Hindlimb muscle (tissue), 1 donor: ENCODE data around the gene DNASE1L3. TPM values are rescaled to one million over a fixed set of nuclear protein-coding genes. Genes with fewer than 3 reads are reported as not detected.

Experiments used
- DNase-seq: peaks from one replicate; pipeline ENCODE4 v3.0.0-alpha.2; 2013
- polyA plus RNA-seq: library from polyadenylated mRNA; unstranded; fragments of 120-200 nt; gene quantifications from one replicate; pipeline ENCODE4 v1.2.1, GENCODE V29; 2013; ENCODE audit not compliant: insufficient read length

Gene DNASE1L3
- polyA plus RNA-seq, 1 donor: 0.61 TPM

DNA sequence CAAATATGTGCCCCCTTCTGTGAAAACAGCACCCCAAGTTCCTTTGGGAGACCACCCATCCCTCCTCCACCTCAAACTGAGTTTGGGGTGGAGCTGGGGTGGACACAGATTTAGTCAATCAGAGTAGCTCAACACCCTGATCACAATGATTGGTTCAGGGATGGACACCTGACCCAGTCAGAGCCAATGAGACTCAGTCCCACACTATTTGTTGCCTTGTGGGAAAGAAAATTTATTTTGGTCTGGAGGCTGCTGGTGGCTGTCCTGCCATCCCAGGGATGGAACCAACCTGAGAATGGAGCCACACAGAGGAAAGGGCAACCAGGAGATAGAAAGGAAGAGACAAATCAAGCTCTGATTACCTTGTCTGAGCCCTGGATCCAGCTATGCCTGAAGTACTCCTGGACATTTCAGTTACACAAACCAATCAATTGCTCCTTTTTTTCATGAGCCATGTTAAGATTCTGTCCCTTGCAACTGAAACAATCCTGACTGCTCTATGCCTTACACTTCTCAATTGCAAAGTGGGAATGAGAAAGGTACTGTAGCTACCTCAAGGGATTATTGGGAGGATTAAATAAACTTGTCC, 10.6 kb downstream of the DNASE1L3 start:
- no peak for DNase-seq

DNA sequence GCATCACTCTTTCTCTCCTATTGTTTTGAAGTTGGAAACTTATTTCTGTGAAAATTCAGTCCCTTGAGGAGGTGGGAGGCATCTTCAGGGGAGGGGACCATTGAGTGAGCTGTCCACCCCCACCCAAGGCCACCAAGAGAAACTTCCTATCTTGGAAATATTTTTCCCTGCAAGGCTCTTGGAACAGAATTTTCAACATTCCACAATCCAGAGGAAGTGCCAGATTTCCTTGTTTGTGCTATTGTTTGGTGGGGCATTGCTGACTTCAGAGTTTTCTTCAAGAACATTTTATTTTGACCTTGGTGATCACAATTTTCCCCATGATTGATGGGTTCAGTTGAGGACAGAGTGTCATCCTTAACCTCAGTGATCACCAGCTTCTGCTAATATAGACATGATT, 12.0 kb downstream of the DNASE1L3 start:
- DNase-seq: no peak

DNA sequence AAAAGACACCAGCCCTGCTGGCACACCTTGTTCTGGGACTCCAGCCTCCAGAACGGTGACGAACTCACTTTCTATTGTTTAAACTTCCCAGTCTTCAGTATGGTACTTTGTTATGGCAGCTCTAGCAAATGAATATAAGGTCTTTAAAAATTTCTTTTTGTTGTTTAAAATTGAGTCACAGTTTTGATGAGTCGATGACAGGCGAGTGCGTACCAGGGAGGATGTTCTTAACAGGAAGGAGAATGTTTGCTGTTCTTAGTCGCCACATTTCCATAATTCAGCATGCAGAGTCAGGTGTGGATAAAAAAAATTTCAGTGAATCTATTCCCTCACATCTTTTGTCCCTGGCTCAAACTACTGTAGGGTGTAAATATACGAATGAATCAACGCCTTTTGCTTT, 12.4 kb downstream of the DNASE1L3 start:
- DNase-seq: no peak

DNA sequence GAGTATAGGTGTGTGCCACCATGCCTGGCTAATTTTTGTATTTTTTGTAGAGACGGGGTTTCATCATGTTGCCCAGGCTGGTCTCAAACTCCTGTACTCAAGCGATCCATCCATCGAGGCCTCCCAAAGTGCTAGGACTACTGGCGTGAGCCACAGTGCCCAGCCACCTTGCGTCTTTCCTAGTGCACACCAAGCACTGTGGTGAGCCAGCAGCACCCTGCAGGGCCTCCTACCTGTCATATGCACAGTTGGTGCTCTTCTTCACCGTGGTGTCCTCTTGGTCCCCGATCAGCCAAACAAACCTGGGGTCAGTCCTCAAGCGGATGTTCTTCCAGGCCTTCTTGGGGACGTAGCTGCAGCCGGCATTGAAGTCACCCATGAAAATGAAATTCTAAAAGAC, 13.2 kb downstream of the DNASE1L3 start:
- DNase-seq: no peak

DNA sequence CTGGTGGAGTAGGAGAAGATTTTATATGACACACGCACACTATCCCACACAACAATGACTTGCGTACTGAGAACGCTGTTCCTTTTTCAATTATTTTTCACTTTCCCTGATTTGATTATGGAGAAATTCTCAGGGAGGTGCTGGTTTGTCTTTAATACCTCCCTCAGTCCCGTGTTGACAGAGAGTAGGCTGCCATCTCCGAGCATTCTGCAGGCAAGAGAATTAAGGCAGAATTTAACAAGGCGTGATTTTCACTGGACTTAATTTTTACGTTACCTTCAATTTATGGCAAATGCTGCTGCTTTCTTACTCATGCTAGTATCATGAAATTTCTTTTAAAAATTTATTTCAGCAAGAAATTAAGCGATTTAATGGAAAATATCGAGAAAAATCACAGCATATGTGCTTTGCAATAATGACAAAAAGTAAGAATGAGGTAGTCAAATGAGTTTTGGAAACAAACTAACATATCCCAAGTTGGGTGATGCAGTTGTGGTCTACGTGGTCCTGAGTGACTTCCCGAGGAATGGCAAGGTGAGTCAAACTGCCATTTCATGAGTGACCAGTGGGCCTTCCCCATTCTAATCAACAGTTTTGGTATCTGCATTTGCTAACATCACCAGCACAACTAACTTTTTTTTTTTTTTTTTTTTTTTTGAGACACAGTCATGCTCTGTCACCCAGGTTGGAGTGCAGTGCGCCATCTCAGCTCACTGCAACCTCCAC, 16.9 kb downstream of the DNASE1L3 start:
- no peak for DNase-seq

DNA sequence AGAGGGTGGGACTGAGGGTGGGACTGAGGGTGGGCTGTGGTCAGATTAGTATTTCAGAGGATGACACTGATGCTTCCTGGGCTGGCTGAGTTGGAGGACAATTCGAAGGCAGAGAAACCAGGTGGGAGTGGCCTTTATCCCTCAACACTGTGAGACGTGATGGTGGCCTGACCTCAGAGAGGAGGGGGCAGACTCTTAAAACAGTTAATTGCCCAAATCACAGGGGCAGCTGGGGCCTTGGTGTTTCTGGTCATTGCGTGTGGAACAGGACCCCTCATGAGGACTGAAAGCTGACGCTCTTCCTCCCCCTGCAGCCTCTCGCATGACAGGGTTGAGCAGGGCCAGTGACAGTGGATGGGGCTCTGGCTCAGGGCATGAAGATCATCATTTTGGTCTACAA, 18.7 kb downstream of the DNASE1L3 start:
- DNase-seq: no peak

DNA sequence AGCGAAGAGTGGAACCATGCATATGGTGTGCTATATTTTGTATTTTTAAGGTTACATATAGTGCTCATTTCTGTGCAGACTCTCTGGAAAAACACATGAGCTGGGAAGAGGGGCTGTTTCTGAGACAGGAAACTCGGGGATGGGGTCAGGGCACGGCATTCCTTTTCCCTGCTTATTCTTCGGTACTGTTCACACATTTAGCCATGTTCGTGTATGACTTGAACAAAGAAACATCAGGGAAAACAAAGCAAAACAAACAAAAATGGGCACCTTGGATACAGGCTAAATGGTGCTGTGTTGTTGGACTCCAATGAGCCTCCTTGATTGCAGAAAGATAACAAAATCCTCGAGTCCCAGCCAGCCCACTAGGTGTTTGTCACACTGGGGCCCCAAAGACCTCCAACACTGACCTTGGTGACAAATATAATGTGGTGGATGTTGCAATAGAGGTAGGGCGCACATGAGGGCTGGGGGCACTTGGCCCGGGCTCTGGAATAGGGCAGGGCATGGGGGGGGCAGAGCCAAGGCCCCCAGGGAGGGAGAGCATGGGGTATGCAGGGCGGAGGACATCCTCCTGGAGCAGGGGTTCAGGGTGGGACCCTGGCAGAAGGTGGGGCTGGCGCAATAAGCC, 19.3 kb downstream of the DNASE1L3 start:
- no peak for DNase-seq

DNA sequence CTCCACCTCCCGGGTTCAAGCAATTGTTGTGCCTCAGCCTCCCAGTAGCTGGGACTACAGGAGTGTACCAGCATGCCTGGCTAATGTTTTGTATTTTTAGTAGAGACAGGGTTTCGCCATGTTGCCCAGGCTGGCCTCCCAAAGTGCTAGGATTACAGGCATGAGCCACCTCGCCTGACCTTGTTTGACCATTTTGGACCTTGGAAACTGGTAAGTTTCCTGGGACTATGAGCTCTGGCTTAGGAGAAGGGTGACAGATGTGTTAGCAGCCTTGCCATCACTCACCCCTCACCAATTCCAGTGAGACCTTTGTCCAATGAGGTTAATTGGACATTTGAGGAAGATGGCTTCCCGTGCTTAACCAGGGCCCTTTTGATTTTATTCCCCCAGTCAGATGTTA, 19.9 kb downstream of the DNASE1L3 start:
- no peak for DNase-seq

DNA sequence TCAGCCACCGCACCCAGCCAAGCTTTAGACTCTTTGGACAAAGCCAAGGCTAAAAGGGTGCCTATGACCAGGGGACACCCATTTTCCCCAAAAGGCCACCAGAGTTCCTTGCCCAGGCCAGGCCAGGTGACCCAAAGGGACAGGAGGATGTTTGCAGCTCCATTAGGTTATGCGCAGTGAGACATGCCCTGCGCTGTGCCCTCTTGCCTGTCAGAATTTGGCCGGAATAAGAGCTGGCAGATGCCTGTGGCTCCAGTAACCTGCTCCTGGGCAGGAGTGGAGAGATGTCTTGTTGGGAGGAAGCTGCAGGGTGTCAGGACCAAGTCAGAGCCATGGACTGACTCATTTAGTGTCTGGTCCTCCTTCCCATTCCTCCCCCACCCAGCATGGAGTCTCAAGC, 20.5 kb downstream of the DNASE1L3 start:
- DNase-seq: no peak

DNA sequence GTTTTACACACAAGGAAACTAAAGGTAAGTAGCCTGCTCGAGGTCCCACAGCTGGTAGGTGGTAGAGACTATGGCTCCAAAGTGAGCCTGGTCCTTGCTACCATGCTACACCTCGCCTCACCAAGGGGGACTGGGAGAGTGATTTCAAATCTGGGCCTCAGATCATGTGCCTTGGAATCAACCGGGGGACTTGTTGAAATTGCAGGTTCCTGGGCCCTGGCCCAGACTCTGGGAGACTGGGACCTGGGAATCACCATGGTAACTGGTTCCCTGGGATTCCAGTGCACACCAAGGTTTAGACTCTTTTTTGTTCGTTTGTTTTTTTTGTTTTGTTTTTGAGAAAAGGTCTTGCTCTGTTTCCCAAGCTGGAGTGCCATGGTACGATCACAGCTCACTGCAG, 21.1 kb downstream of the DNASE1L3 start:
- DNase-seq: no peak

DNA sequence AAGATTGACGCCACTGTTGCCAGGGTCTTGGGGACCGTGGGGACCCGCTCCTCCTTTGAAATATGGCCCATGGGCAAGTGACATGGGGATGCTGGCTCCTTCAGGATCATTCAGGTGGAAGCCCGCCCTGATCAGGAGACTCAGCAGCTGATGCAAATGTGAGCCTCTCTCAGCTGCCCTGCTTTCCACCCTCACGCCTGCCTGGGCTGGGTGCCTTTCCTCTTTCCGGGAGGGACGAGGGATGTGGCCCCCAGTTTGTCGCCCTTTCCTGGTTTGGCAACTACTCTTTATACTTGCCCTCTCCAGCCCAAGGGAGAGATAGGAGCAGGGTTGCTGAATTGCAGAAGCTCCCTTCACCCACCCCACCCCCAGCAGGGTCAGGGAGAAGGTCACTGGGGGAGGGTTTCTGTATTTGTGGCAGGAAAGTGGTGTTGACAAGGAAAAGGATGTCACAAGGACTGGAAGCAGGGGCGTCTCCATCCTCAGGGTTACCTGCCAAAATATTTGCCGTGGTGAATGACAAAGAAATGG, 21.8 kb downstream of the DNASE1L3 start:
- DNase-seq: no peak

DNA sequence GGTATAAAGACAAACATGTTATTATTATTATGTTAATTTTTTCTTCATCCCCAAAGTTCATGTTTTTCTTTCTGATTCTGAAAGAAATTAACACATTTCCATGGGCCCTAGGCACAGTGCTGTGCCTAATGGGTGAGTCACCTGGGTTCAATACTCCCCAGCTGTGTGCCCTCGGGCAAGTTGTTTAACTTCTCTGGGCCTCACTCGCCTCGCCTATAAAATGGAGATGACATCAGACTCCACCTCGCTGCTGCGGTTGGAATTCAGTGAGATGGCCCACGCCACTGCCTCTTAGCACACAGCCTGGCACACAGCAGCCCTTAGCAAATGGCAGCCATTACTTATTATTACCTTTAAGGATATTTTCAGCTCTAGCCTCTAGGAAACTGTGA, 22.6 kb downstream of the DNASE1L3 start:
- no peak for DNase-seq

DNA sequence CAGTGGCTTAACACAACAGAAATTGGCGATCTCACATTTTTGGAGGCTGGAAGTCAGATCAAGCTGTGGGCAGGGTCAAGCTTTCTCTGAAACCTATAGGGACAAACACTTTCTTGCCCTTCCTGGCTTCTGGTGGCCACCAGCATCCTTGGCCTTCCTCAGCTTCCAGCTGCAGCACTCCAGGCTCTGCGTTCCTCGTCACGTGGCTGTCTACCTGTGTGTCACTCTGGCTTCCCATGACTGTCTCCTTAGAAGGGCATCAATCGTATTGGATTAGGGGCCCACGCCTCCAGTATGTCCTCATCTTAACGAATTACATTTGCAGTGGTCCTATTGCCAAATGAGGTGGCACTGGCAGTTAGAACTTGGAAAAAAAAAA, 25.8 kb downstream of the DNASE1L3 start:
- DNase-seq: no peak

DNA sequence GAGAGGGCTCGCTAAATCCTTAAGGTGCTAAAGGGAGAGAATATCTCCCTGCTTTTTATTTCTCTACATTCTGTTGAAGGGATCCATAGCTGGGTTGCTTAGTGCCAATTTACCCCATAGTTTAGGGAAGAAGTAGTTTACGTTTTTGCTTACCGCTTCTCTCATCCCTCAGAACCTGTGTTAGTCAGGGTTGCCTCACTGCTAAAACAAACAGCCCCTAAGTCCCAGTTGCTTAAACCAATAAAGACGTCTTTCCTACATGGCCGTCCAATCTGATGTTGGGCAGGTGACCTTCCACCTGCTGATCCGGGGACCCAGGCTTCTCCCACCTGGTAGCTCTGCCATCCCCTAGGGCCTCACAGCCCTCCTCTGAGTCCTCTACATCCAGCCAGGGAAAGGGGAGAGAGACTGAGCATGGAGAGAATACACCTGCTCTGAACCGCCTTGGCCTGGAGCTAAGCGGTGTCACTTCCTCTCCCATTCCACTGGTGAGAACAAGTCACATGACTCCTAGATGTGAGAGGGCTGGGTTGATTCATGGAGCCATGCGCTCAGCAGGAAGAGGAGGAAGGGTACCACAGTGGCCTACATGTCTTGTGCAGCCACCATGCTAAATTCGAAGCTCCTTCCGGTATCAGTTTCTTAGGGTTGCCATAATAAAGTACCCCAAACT, 26.3 kb downstream of the DNASE1L3 start:
- DNase-seq: no peak

DNA sequence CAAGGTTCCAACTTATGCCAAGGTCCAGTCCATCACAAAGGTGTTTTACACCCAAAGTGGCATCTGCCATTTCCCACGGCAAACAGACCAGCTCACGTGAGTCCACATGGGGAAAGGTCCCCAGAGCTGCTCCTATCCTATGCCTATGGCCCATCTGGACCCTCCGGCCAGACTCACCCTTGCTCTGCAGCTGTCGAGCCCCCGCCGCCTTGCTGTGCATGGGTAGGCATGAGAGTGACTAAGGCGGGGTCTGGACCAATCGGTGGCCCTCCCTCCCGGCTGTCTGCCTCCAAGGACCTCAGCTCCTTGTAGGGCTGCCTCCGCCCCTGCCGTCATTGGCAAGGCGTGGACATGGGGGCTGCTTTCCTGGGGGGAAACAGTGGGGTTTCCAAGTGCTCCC, 26.9 kb downstream of the DNASE1L3 start:
- no peak for DNase-seq

DNA sequence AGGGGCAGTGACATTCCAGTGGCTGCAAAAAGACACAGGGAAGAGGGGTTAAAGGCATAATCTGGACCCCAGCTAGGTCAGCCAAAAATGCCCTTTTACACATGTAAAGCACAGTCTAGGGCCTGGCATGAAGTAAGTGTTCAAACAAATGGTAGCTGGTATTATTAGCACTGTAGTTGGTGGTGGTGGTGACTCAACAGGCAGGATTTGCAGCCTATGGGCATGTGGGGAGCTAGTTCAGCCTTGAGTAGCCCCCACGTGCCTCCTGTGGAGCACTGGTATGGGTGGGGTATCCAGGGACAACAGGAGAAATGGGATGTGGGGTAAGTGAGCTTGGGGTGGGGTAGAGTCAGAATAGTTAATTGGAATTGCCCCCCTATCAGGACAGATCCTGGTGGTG, 27.6 kb downstream of the DNASE1L3 start:
- DNase-seq: no peak

DNA sequence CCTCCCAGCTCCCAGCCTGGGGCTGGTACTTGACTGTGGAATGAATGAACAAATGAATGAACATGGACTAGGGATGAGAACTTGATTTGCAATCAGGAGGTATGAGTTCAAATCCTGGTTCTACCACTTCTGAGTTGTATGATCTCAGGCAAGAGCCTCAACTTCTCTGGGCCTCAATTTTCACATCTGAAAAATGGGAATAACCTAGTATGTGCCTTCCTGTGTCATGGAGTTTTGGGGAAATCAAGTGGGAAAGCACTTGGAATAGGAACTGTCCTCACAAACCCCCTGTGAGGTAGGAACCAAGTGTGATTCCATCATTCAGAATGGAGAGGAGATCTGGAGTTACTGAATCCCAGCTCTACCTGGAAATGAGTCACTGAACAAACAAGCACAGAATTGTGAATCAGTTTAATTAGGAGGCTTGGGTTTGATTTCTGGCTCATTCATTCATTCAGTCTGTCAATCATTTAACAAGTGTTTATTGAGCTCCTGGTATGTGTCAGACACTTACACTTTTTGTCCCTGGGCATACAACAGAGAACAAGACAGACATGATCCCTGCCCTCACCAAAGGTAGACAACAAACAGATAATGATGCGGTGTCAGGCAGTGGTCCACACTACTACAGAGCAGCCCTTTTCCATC, 29.7 kb downstream of the DNASE1L3 start:
- no peak for DNase-seq

DNA sequence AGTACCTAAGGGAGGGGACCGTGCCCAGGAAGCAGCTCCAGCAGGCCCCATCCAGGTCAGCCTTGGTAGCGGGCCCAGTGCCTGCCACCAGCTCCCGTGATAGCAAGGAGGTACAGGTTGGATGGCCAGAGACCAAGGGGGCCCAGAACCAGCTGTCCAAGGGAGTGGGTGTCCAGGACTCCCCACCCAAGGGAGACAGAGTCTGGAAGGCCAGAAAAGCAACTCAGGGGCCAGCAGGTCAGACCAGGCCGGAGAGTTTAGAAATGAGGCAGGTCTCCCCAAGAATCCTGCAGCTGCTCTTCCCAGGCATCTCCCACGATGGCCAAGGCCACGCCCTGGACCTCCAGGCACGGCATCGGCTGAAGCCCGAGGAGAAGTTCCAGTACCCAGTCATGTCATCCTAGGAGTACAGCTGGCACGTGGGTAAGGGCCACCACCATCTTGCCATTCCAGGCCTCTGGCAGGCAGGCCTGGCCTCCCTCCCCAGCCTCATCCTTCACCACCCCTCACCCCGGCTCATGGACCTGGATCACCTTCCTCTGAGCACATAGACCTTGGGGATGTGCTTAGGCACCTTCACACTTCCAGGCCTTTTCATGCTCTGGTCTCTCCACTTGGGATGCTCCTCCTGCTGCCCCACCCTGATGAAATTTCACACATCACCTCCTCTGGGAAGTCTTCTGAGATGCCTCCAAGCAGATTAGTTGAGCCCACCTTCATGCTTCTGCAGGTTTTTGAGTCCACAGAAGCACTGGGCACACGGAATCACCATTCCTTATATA, 30.5 kb downstream of the DNASE1L3 start:
- no peak for DNase-seq

DNA sequence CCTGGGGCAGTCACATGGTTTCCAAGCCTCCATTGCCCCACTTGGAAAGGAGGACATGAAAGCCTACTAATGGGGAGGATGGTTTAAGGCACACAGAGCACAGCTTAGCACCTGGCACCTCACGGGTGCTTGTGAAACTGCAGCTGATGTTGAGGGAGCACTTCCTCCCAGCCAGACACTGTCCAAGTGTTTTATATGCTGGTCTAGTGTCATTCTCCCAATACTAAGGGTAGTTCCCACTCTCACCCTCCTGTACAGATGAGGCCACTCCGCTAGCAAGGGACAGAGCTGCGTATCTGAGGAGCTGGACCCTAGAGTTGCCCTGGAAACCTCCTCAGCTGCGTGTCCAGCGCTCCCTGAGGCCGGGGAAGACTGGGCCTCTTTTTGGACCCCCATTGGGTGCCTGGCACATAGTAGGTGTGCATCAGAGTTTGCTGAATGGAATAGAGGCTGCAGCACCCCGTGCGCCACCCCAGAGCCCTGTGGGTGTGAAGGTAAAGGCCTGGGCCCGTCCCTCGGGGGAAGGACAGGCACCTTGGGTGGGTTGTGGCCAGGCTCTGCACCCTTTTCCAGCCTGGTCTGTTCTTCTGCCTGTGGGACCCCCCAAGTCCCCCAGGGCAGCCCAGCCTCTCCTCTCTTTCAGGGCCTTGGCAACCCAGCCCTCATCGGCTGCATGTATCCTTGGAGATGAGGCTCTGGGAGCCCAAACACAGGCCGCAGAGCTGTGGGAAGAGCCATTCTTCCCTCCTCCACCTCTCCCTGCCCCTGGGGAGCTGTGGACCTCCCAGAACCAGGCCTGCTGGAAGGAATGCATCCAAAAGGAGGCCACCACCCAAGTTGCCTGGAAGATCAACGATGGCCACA, 31.3 kb downstream of the DNASE1L3 start:
- no peak for DNase-seq

DNA sequence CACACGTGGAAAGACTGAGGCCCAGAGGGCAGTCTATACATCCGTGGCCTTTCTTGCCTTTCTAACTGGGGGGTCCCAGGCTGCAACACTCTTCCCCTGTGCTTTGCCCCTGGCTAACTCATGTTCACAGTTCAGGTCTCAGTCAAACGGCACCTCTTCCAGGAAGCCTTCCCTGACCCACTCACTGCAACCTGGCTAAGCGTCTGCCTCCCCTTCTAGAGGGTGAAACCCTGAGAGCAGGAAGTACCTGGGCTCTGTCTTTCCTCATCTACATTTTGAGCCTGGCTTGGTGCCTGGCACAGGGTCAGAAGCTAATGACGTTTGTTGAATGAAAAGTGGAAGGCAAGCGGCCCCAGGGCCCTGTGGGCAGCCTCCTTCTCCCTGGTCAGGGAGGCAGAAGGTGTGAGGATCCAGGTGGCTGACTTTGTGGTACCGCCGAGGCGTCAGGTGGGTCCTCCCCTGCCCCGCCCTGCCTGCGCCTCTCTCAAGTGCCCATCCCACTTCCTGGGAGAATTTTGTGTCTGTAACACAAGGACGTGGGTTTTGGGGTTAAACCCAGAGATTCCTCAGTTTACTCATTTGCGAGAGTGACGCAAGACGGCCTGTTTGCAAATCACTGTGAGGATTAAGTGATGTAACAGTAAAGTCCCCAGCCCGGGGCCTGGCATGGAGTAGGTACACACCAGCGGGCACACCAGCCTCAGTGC, 32.1 kb downstream of the DNASE1L3 start:
- no peak for DNase-seq
